ENCODE data around the gene PAK6.
A peak's percentile ranks its signal among the peaks of the same experiment; 100 is the strongest.

The PAK6 gene

DNA sequence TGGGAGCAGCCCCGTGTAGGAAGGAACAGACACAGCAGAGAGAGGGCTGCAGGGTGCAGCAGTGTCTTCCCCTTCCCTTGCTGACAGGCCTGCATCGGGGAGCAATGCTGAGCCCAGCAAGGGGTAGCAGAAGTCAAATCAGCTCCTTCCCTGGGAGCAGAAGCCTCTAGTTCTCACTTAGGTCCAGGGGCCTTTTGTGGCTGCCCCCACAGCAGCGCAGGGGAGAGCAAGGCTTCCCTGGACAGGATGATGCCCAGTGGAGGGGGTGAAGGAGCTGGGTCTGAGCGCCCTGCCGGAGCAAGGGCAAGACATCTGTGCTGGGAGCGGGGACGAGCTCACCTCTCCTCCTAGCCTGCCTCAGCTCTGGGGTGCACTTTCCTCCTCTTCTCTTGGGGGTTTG lies 68.0 kb downstream of the PAK6 start:
- Histone ChIP-seq H3K9me3 (ENCODE audit: insufficient read depth, low read depth, low read length) (no peaks in the 10 kb centered on the region), H3K79me2 (ENCODE audit: insufficient read depth, low read length) (peaks cover 57% of the 10 kb centered on the region), H3K4me2 (ENCODE audit: low read depth, low read length, poor library complexity, severe bottlenecking) (peak overlapping the region; percentile 97), H4K20me1 (ENCODE audit: insufficient read depth, low read length, poor library complexity, severe bottlenecking) (peaks cover 11% of the 10 kb centered on the region), H2AFZ (ENCODE audit: low read length) (peak overlapping the region; percentile 45; the same call in 1 of the 2 replicates), H3K9me2 (replicated peaks; ENCODE audit: low read depth, low read length) (no peaks in the 10 kb centered on the region), H3K9ac (ENCODE audit: low read depth, low read length, poor library complexity, severe bottlenecking) (peak overlapping the region; percentile 98), H3F3A (ENCODE audit: low read depth) (no peaks in the 10 kb centered on the region), H3K36me3 (ENCODE audit: insufficient read depth, low read length) (peaks cover 10% of the 10 kb centered on the region; the same call in 1 of the 2 replicates), H3K4me3 (ENCODE audit: low read length, poor library complexity, severe bottlenecking) (peak overlapping the region; percentile 96), H3K27me3 (ENCODE audit: insufficient read depth, low read length, poor library complexity, severe bottlenecking) (no peaks in the 10 kb centered on the region), H3K4me1 (ENCODE audit: insufficient read depth, low read length, poor library complexity, severe bottlenecking) (peaks cover 57% of the 10 kb centered on the region)
- TF ChIP-seq EZH2phosphoT487 (IDR thresholded peaks at IDR 0.05; ENCODE audit: borderline replicate concordance): no peak
- TF ChIP-seq, protein P1, sequence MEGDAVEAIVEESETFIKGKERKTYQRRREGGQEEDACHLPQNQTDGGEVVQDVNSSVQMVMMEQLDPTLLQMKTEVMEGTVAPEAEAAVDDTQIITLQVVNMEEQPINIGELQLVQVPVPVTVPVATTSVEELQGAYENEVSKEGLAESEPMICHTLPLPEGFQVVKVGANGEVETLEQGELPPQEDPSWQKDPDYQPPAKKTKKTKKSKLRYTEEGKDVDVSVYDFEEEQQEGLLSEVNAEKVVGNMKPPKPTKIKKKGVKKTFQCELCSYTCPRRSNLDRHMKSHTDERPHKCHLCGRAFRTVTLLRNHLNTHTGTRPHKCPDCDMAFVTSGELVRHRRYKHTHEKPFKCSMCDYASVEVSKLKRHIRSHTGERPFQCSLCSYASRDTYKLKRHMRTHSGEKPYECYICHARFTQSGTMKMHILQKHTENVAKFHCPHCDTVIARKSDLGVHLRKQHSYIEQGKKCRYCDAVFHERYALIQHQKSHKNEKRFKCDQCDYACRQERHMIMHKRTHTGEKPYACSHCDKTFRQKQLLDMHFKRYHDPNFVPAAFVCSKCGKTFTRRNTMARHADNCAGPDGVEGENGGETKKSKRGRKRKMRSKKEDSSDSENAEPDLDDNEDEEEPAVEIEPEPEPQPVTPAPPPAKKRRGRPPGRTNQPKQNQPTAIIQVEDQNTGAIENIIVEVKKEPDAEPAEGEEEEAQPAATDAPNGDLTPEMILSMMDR (conservative IDR thresholded peaks at IDR 0.05; ENCODE audit: low read length): no peak

DNA sequence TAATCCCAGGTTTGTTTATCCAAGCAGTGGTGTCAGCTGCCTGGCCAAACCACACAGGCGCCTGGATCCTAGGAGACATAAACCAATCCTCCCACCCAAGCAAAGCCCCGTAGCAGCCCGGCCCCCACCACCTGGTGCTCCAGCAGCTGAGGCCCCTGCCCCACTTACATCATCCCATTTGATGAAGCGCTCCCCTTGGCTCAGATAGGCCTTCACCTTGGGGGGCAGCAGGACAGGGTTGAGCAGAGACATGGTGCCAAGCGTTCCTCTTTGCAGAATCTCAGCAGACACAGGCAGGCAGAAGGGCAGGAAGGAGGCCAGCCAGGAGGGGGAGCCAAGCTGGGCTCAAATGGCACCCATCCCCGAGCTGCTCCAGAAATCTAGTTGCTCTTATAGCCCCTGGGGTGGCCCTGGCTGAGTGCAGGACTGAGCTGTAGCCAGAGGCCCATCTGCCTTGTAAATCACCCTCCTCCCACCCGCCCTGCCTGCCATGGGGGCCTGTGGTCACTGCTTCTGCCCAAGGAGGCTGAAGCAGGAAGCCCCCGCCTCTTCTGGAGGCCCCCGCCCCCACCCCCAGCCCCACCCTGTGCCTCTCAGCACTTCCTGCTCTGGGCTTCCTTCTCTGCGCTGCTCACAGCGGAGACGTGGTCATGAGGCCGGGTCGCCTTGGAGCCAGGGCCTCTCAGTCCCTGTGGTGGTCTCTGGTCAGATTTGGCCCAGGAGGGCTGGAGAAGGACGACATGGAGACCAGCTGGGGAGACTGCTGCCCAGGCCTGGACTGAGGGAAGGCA lies 68.8 kb downstream of the PAK6 start, which contains the start of gene PLCB2:
Gene PLCB2 (minus strand): TSS at position 515 of the 791 bp plus-strand sequence. CDS start 263 bp downstream, at position 252.
- Histone ChIP-seq H3K9ac (ENCODE audit: low read depth, low read length, poor library complexity, severe bottlenecking) (peak within 1 kb of the TSS; percentile 98), H4K20me1 (ENCODE audit: insufficient read depth, low read length, poor library complexity, severe bottlenecking) (peaks cover 11% of the 10 kb centered on the region), H3K9me2 (replicated peaks; ENCODE audit: low read depth, low read length) (no peaks in the 10 kb centered on the region), H3K9me3 (ENCODE audit: insufficient read depth, low read depth, low read length) (no peaks in the 10 kb centered on the region), H3K4me2 (ENCODE audit: low read depth, low read length, poor library complexity, severe bottlenecking) (peak within 1 kb of the TSS; percentile 97), H3K4me3 (ENCODE audit: low read length, poor library complexity, severe bottlenecking) (peak within 1 kb of the TSS; percentile 96), H3K79me2 (ENCODE audit: insufficient read depth, low read length) (peaks cover 52% of the 10 kb centered on the region), H2AFZ (ENCODE audit: low read length) (peak within 1 kb of the TSS; percentile 45), H3K4me1 (ENCODE audit: insufficient read depth, low read length, poor library complexity, severe bottlenecking) (peaks cover 57% of the 10 kb centered on the region), H3K27me3 (ENCODE audit: insufficient read depth, low read length, poor library complexity, severe bottlenecking) (no peaks in the 10 kb centered on the region), H3K36me3 (ENCODE audit: insufficient read depth, low read length) (peaks cover 2% of the 10 kb centered on the region; the same call in 1 of the 2 replicates), H3F3A (ENCODE audit: low read depth) (no peaks in the 10 kb centered on the region)
- TF ChIP-seq, protein P1 (conservative IDR thresholded peaks at IDR 0.05; ENCODE audit: low read length): peak; percentile 53
- no peak for TF ChIP-seq EZH2phosphoT487 (IDR thresholded peaks at IDR 0.05; ENCODE audit: borderline replicate concordance)

DNA sequence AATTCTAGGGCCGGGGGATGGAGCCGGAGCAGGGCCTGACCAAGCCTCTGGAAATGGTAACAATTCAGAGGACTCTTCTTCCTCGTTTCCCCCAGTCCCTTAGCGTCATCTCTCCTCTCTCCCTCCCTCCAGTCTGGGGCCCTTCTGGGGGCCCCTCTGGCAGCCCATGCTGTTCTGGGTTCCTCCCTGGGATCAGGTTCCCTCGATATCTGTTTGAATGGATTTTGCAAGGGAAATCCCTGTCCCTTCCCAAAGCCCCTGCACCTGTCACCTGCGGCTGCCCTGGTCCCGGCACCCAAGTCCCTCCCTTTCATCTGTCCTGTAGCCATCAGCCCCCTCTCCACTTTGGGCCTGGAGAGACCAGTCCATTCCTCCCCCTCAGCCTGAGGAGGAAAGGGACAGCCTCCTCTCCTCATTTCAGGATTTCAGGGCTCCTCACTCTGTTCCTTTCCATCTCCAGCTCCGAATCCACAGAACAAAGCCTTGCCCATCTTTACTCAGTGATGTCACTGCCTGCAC lies 70.5 kb downstream of the PAK6 start:
- Histone ChIP-seq H3K9me2 (replicated peaks; ENCODE audit: low read depth, low read length) (no peaks in the 10 kb centered on the region), H3F3A (ENCODE audit: low read depth) (no peaks in the 10 kb centered on the region), H3K9ac (ENCODE audit: low read depth, low read length, poor library complexity, severe bottlenecking) (peak overlapping the region; percentile 98), H4K20me1 (ENCODE audit: insufficient read depth, low read length, poor library complexity, severe bottlenecking) (peaks cover 2% of the 10 kb centered on the region), H3K27me3 (ENCODE audit: insufficient read depth, low read length, poor library complexity, severe bottlenecking) (no peaks in the 10 kb centered on the region), H3K9me3 (ENCODE audit: insufficient read depth, low read depth, low read length) (no peaks in the 10 kb centered on the region), H3K4me2 (ENCODE audit: low read depth, low read length, poor library complexity, severe bottlenecking) (peak overlapping the region; percentile 97), H3K4me1 (ENCODE audit: insufficient read depth, low read length, poor library complexity, severe bottlenecking) (peaks cover 59% of the 10 kb centered on the region), H3K4me3 (ENCODE audit: low read length, poor library complexity, severe bottlenecking) (peak overlapping the region; percentile 96), H2AFZ (ENCODE audit: low read length) (no peak overlapping the region), H3K79me2 (ENCODE audit: insufficient read depth, low read length) (peaks cover 35% of the 10 kb centered on the region), H3K36me3 (ENCODE audit: insufficient read depth, low read length) (no peaks in the 10 kb centered on the region)
- no peak for TF ChIP-seq EZH2phosphoT487 (IDR thresholded peaks at IDR 0.05; ENCODE audit: borderline replicate concordance)
- TF ChIP-seq, protein P1 (conservative IDR thresholded peaks at IDR 0.05; ENCODE audit: low read length): no peak

Data from Loucy (cell line).